ENCODE results near the gene FZD4.
"Not testable (repeated sequence)": the region's sequence is repeated elsewhere in the genome, so short reads cannot be mapped to it uniquely, and the experiment has no call there.

Gene FZD4
- 0 to 0.42 reads per million in 2 donors for total RNA-seq

DNA sequence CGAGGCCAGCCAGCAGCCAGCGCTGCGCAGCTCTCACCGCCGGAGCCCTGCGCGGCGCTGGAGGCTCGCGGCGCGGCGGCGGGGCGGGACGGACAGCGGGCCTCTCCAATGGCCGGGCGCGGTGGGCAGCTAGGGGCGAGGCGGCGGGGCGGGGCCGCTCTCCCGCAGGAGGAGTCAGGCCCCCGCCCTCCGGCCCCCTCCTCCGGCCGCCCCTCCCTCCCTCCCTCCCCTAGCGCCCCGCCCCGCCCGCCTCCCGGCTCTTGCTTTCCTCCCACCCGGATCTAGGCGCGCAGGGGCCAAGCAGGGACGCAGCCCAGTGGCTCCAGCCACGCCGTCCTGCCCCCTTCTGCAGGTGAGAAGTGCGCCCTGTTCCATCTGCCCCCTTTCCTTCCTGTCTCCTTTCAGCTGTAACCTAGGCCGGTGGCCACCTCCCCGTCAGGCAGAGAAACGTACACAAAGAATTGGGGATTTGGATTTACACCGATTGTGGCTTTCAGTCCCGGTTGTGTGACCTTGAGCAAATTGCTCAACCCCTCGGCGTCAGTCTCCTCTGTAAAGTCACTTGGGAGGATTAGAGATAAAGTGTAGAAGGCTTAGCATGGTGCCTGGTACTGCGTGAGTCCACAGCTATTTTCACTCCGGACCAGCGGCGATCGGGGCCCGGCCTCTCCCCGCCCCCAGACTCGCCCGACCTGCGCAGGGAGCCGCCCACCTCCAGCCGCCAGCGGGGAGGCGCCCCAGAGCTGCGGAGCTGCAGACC, at the start of gene FZD4:
TSS of gene FZD4 (minus strand) at position 35 of the 760 bp plus-strand sequence. CDS start 310 bp downstream, outside the sequence.
- no peak for DNase-seq

DNA sequence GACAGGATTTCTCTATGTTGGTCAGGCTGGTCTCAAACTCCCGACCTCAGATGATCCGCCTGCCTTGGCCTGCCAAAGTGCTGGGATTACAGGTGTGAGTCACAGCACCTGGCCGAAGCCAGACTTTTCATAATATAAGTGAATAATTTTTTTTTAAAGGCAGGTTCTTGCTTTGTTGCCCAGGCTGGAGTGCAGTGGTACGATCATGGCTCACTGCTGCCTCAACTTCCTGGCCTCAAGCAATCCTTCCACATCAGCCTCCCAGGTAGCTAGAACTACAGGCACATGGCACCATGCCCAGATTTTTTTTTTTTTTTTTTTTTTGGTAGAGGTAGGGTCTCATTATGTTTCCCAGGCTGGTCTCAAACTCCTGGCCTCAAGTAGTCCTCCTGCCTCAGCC, 49.1 kb upstream of the FZD4 start:
- not testable (repeated sequence) for DNase-seq

DNA sequence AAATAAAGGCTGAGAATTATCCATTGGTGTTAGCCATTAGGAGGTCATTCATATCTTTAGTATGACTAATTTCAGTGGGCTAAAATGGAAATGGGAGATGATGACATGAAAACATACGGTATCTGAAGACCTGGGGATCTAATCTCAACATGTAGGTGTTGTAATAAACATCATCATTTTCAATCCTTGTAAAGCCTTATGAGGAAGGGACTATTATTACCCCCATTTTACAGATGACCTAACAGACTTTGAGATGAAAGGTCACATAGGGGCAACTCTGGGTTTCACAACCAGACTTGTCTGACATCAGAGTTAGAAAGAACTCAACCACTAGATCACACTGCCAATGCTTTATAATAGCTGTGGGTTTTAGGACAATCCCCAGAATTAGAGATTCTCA, 47.7 kb upstream of the FZD4 start:
- DNase-seq: no peak

DNA sequence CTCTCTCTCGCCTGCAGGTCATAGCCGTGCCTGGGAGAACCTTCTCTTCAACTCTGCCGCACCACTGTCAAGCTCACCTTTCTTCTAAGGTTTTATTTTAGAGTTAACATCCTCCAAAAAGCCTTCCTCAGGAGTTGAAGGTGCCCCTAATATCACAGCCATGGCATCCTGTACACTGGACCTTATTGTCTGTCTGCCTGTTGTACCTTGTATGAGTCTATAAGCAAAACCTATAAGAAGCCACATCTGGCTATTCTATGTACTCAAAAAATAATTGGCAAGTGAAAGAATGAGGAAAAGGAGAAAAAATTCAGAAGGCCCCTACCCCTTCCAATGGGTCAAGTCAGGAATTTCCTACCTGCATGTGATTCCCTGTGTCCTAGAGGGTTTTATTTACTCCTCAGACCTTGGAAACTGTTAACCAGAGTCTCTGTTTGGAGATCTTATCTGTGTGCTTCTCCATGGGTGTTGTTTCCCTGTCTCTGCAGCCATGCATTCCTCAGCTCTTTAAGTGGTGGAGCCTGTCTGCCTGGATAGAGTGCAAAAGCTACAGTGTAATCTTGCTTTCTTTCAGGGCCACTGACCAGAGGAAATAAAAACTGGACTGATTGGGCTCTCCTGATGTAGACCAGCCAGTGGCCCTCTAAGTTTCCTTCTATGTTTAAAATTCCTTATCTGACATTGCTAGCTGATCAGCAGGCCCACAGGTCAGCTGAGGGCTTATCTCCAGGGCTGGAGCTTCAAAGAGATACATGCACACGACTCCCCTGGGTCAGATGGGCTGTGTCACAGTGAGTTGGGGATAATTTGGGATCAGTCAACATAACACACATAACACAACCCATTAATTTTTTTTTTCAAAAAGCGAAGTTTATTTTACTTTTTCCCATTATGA, 44.9 kb upstream of the FZD4 start:
- DNase-seq: no peak

DNA sequence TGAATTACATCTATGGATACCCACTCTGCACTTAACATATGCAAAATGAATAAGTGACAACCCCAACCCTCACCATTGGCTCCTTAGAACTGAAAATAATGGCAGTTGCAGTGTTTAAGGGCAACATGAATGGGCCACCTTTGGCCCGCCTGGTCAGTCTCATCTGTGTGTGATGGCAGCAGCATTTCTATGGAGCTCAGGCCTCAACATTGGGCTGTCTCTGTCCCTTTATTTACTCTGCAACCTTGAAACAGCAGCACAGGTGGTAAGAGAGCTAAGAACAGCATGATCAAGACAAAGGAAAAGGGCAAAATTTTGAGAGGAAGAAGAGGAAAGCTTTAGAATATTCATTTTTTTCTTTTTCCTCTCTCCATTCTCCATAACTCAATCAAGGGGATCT, 44.2 kb upstream of the FZD4 start:
- no peak for DNase-seq

DNA sequence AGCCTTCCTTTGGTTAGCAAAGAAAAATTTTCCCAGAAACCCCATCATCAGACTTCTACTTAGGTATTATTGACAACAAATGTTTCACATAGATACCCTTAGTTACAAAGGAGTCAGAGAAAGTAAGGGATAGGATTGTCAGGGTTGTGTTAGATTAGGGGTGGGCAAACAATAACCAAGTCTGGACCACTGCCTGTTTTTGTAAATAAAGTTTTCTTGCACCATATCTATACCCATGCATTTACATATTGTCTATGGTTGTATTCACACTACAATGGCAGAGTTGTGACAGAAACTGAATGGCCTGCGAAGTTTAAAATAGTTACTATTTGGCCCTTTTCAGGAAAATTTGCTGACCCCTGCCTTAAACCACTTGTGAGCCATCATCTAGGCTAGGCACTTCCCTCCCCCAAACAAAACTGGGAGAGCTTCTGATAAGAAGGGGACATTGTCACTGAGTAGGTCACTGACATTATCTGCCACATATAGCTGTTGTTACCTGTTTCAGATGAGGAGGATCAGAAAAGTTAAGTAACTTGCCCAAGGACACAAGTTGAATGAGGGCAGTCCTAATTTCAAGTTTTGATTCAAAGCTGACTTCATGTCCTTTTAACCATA, 41.9 kb upstream of the FZD4 start:
- DNase-seq: no peak

DNA sequence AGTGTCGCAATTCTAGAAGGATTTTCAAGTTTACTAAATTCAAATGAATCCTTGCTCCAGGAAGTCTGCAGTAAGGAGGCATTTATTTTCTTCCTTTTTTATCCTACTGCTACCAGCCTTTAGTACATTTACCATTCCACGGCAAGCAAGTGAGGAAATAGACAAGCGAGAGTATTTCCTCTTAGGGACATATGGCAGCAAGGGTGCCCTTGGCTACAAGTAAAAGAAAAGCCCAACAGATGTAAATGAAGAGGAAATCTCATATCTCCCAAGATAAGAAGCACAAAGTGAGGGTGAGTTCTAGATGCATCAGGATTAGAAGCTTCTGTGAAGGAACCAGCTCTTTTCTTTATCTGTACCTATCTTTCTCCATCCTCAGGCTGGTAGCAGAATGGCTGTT, 37.8 kb upstream of the FZD4 start:
- DNase-seq: no peak

DNA sequence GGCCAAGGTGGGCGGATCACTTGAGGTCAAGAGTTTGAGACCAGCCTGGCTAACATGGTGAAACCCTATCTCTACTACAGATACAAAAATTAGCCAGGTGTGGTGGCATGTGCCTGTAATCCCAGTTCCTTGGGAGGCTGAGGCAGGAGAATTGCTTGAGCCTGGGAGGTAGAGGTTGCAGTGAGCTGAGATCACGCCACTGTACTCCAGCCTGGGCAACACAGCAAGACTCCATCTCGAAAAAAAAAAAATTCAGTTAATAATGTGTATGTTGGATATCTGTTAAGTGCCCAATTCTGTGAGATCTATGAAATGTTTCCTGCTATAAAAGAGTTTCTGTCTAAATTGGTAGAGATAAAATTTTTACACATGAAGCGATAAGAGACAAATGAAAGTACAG, 37.1 kb upstream of the FZD4 start:
- not testable (repeated sequence) for DNase-seq

DNA sequence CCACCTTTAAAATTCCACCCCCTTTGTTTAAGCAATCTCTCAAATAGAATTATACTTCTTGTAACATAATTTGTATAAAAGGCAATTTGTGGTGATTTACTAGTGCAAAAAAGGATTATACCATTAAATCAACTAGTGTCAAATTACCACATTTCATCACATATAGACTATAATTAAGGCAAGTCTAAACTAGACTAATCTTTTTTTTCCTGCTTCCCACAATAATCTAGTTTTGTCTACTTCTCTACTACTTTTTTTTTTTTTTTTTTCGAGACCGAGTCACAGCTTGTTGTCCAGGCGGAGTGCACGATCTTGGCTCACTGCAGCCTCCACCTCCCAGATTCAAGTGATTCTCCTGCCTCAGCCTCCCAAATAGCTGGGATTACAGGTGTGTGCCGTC, 36.1 kb upstream of the FZD4 start:
- no peak for DNase-seq

DNA sequence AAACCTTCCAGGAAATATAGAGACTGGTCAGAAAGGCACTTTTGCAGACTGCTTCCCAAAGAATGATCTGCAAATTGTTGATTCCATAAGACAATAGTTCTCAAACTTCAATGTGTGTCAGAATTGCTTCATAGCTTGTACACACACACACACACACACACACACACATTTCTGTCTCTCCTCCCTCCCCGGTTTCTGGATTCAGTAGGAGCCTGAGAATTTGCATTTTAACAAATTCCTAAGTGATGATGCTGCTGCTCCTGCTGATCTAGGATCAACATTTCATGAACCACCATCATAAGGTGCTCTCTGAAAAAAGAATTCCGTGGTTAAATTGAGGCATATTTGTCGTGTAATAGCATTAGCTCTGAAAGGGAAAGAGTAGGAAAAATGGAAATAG, 35.3 kb upstream of the FZD4 start:
- DNase-seq: no peak

DNA sequence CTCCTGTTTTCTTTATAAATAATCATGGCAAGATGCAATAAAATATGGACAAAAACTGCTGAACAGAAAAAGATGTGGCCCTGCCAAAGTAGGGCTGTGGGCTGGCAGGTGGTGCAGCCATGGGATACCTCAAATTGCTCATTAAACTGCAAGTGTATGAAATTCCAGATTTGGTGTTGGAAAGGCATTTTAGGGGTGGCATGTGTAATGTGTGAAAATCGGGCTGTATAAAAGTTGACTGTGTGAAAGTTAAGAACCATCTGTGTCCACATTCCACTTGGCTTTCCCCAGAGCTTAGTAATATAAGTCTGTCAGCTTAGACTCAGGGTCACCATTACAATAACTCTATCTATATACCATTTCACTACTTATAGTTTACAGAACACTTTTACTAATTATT, 34.8 kb upstream of the FZD4 start:
- DNase-seq: no peak

DNA sequence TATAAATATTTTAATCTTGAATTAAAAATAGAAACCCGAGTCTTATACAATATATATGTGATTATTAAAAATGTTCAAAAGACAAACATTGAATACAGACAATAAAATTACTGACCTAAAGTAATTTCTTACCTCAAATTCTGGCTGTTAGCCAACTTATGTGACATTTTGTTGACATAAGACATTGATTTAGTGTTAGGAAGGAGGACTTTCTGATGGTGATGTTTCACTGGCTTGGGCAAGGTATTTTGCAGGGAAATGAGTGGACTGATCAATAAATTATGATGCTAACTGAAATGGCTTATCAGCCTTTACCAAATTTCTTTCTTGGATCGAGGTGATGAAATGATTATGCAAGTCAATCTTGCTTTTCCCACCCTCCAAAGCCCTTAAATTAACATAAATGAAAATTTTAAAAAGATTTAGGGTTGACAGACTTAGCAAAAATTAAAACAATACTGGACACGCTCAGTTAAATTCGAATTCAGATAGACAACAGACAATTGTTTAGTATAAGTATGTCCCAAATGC, 33.2 kb upstream of the FZD4 start:
- DNase-seq: no peak

DNA sequence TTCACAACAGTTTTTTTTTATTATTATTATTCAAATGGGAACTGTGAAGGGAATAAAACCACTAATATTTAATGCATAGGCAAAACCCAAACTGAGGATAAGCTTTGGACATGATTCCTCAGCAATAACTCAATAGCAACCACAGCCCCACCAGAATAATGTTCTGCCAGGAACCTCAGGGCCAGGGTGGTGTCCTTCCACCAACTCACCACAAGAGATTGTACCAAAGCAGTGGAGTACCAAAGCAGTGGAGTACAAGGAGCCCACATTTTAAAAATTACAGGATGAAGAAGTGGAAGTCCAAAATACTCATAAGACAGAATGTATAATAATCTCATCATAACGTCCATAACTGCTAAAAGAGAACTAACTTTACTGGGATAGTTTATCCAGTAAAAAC, 32.5 kb upstream of the FZD4 start:
- no peak for DNase-seq

DNA sequence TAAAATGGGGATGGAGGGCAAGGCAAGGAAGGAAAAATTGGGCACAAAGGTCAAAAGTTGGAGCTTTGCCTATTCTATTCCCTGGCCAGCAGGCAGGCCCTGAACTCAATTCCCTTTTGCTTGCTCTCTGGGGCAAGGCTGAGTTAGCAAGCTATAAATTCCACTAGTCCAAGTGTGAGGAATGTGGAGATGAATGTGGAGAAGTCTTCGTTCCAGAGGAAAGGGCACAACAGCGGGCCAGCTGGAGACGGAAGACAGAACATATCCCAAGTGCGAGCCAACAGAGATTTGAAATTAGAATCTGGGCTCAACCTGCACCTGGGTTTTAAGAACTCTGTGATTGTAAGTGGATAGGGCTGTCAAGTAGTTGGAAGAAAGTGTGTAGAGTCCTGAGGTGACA, 29.5 kb upstream of the FZD4 start:
- no peak for DNase-seq

DNA sequence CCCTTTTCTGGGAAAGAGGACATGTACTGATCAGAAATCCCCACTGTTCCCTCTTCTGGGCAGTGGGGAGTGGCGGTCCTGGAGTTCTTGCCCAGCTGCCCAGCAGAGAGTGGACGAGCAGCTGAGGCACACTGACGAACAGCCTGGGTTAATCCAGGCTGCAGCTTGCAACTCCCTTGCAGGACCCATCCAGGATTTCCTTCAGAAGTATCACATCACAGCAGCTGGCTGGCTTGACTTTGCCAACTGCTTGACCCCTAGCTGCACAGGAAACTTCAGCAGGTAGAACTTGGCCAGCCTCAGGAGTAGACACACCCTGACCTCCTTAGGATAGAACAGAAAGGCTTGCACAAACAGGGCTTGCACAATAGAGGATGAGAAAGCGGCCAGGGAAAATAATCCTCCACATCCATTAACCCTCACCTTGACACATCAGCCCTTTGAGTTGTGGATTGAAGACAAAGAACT, 27.9 kb upstream of the FZD4 start:
- DNase-seq: no peak

DNA sequence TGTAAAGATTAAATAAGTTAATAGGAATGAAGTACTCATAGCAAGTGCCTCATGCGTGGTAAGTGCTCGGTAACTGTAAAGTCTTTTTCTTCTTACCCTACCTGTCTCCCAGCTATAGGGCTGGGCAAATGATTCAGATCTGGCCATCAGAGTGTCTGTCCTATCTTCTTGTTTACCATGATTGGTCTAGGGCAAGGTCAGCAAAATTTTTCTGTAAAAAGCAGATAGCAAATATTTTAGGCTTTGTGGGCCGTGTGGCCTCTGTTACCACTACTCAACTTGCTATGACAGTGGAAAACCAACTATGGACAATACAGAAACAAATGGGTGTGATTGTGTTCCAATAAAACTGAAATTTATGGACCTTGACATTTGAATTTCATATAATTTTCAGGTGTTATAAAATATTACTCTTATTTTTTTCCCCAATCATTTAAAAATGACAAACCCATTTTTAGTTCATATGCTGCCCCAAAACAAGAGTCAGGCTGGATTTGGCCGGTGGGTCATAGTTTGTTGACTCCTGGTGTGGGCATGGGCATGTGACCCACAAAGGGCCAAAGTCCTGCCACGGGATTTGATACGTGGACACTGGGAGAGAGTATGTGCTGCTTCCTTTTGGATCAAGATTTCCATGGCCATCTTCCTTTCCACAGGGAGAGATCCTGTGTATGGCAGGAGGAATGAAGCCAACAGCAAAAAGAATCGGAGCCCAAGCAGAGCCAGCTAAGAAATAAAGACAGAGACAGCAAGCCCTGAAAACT, 26.8 kb upstream of the FZD4 start:
- no peak for DNase-seq

DNA sequence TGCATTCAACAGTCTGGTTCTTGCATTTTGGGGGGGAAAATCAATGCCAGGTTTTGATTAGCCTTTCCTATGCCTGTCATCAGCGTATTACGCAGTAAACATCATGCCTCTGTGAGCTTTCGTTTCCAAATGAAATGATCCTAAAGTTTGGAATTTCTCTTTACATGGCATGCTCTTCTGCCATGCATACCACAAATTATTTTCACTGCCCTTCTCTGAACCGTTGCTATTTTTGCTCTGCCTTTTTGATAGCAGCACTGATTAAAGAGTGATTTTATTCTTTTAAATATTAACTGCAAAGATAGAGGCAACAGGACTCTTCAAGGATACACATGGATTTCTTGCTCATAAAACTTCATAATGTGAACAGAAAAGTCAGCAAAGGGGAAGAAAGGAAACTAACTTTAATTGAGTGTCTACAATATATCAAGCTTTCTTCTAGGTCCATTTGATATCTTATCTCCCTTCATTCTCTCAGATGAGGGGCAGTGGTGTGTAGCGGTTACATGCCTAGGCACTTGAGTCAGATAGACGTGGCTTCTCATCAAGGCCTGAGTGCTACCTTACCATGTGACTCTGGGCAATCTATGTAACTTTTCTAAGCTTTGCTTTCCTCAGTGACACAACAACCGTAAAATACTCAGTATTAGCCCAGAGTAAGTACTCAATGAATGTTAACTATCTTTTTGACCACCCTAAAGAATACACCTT, 25.0 kb upstream of the FZD4 start:
- DNase-seq: no peak

DNA sequence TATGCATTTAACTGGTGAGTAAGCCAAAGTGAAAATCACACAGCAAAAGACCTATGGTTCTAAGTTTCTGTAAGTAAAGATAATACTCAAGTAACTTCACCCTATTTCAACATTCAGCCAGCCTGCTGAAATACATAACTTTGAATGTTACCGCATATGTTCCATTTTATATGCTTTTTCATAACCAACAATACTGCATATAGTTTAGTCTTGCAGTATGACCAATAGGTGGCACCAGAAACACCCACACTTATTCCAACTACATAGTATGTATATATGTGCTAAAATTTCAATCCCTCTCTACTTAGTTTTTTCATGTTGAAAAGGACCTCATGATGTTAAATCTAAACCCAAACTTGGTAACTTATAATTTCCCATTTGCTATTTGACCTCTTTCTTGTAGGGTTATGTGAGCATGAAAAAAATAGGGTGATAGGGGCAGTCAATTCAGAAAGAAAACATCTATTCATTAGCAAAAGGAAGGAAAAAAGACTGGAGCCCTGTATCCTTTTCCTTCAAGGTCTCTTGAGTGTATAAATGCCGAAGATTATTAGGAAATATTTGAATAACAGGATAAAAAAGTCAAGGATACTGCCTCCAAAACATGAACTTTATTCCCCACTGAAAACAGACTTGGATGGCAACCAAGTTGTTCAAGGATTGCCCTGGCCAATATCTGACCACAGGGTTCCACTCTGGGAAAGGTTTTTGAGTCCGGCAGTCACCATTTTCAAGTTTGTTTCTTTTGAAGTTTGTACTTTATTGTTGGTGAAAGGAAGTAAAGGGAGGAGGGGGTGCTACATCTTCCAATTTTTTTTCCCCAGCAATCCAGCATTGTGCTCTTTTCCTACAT, 23.8 kb upstream of the FZD4 start:
- no peak for DNase-seq

DNA sequence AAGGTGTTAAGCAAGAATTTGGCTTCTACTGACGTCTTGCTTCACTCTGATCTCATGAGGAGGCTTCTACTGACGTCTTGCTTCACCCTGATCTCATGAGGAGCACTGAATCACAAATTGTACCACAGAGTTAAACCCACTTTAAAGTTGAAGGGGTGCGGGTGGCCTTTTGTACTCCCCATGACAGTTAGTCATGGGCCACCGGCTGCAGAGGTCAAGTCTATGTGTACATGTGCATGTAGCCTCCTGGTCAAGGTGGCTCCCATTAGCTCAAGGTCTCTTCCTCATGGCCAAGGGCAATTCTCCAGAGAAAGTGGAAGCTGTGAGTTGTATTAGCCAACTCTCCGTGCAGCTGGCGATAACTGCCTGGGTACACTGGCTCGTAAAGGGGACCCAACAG, 23.1 kb upstream of the FZD4 start:
- no peak for DNase-seq

DNA sequence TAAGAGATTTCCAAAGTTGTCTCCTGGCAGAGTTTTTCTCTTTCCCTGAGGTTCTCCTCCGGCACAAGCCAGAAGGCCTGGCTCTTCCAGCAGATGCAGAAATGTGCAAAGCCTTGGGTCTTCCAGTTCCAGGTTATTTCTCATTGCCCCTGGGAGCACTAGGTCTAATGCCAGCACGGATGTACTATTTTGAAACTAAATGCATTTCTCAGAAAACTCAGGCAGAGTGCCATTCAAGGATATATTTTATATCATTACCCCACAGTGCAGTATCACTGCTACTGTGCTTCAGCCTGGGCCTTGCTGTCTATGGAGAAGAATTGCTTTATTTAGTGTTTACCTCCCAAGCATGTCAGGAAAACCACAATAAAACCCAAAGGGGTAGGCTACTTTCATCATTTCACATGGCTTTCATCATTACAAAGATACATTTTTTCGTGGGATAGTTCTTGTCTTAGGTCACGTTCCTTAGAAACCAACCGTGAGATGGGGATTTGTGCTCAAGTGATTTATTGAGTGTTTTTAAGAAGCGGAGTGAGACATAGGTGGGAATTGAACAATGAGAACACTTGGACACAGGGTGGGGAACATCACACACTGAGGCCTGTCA, 22.4 kb upstream of the FZD4 start:
- DNase-seq: no peak
